ENCODE data around the gene FCAR. TPM values are rescaled to one million over a fixed set of nuclear protein-coding genes. Genes with fewer than 3 reads are reported as not detected.
"Not testable (repeated sequence)": the region's sequence is repeated elsewhere in the genome, so short reads cannot be mapped to it uniquely, and the experiment has no call there.

The FCAR gene
- total RNA-seq (2021; fragmentation: NEBNext Ultra II Directional; extraction: Animal tissue kit (Norgen Biotek cat#: 25700)) = not detected
- long read RNA-seq = 0 reads

DNA sequence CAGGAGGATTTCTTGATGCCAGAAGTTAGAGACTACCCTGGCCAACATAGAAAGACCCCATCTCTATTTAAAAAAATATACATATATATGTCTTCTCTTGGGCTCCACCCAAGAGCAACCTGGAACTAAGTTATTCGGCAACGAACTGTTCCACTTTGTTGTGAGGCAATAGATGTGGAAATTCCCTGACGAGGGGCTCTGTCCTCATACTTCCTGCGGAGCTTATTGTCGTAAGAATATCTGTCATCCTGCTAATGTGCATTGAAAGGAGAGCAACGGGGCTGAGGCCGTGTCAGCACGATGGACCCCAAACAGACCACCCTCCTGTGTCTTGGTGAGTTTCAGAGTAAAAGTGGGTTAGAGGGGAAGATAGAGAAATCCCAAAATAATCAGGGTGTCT lies at the start of gene FCAR:
Gene FCAR (plus strand): TSS at position 246 of the 400 bp plus-strand sequence. CDS start 55 bp downstream, at position 301.
- H3K4me3 Mint-ChIP-seq = no peak within 1 kb of the TSS
- DNase-seq = no peak
- peaks cover 9% of the 10 kb centered on the region for H3K36me3 Mint-ChIP-seq (ENCODE audit: low read depth)
- H3K27me3 Mint-ChIP-seq (ENCODE audit: insufficient read depth) = no peaks in the 10 kb centered on the region
- no peaks in the 10 kb centered on the region for H3K4me1 Mint-ChIP-seq (ENCODE audit: low read depth)
- no peak within 1 kb of the TSS for H3K27ac Mint-ChIP-seq
- TF ChIP-seq, protein P1, sequence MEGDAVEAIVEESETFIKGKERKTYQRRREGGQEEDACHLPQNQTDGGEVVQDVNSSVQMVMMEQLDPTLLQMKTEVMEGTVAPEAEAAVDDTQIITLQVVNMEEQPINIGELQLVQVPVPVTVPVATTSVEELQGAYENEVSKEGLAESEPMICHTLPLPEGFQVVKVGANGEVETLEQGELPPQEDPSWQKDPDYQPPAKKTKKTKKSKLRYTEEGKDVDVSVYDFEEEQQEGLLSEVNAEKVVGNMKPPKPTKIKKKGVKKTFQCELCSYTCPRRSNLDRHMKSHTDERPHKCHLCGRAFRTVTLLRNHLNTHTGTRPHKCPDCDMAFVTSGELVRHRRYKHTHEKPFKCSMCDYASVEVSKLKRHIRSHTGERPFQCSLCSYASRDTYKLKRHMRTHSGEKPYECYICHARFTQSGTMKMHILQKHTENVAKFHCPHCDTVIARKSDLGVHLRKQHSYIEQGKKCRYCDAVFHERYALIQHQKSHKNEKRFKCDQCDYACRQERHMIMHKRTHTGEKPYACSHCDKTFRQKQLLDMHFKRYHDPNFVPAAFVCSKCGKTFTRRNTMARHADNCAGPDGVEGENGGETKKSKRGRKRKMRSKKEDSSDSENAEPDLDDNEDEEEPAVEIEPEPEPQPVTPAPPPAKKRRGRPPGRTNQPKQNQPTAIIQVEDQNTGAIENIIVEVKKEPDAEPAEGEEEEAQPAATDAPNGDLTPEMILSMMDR (IDR thresholded peaks at IDR 0.05) = no peak
- H3K9me3 Mint-ChIP-seq = peaks cover 49% of the 10 kb centered on the region

DNA sequence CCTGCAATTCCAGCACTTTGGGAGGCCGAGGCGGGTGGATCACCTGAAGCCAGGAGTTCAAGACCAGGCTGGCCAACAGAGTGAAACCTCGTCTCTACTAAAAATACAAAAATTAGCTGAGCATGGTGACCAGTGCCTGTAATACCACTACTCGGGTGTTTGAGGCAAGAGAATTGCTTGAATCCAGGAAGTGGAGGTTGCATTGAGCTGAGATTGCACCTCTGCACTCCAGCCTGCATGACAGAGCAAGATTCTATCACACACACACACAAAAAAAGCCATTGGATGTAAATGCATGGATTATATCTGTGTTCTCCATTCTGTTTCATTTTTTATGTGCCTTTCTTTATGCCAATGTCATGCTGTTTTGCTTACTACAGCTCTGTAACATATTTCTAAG lies 49.6 kb upstream of the FCAR start:
- not testable (repeated sequence) for H3K4me1 Mint-ChIP-seq (ENCODE audit: low read depth); H3K36me3 Mint-ChIP-seq (ENCODE audit: low read depth); H3K27me3 Mint-ChIP-seq (ENCODE audit: insufficient read depth); H3K27ac Mint-ChIP-seq; H3K4me3 Mint-ChIP-seq; DNase-seq
- H3K9me3 Mint-ChIP-seq = peaks cover 25% of the 10 kb centered on the region

DNA sequence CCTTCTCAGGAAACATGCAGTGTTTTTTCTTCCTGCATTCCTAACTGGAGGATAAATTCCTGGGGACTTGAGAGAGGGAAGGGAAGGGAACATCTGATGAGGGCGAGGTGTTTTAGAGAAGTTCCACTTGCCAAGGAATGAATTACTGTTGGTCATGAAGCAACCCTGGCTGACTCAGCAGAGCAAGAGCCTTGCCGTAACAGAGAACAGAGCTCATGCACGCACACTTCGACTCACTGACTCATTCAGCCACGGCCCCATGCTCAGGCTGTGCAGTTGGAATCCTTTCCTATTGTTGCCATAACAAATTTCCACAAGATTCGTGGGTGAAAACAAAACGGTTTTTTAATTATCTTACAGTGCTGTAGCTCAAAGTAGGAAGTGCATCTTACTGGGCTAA lies 48.7 kb upstream of the FCAR start:
- not testable (repeated sequence) for H3K4me1 Mint-ChIP-seq (ENCODE audit: low read depth); H3K27me3 Mint-ChIP-seq (ENCODE audit: insufficient read depth); DNase-seq; H3K27ac Mint-ChIP-seq; H3K4me3 Mint-ChIP-seq
- Mint-ChIP-seq H3K36me3 (ENCODE audit: low read depth) (peaks cover 10% of the 10 kb centered on the region), H3K9me3 (peaks cover 31% of the 10 kb centered on the region)

DNA sequence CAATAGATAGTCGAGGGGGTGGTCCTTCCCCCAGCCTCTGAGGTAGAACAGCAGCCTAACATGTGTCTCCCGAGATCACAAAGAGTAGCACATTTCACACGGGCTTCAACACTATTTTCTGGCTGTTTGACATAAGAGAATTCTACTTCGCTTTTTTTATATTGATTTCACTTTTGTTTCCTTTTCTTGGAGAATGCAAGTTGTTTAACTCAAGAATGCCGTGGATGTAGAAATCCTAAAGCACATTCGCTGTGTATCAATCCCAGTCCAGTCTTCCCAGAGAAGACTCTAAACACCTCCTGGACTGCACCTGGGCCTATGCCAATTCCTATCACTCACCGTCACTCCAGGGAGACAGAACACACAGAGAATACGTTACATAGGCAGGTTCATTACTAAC lies 46.0 kb upstream of the FCAR start:
- peaks cover 39% of the 10 kb centered on the region for H3K9me3 Mint-ChIP-seq
- not testable (repeated sequence) for DNase-seq; H3K4me3 Mint-ChIP-seq; H3K4me1 Mint-ChIP-seq (ENCODE audit: low read depth); H3K27me3 Mint-ChIP-seq (ENCODE audit: insufficient read depth); H3K27ac Mint-ChIP-seq
- H3K36me3 Mint-ChIP-seq (ENCODE audit: low read depth) = peaks cover 15% of the 10 kb centered on the region

DNA sequence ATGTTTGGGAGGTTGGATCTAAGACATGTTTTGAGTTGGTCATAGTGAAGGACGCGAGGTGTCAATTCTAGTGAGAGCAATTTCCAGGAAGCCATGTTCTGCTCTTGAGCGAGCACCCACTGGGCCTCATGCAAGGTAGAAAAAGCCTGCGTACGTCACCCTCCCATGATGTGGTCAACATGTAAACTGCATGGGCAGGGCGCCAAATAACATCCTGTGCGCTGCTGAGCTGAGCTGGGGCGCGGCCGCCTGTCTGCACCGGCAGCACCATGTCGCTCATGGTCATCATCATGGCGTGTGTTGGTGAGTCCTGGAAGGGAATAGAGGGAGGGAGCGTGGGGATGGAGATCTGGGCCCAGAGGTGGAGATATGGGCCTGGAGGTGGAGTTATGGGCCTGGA lies 41.5 kb upstream of the FCAR start, which contains the start of gene KIR2DS4:
Gene KIR2DS4 (plus strand): TSS at position 181 of the 400 bp plus-strand sequence.
- not testable (repeated sequence) for H3K4me1 Mint-ChIP-seq (ENCODE audit: low read depth); H3K27me3 Mint-ChIP-seq (ENCODE audit: insufficient read depth); H3K36me3 Mint-ChIP-seq (ENCODE audit: low read depth); H3K4me3 Mint-ChIP-seq; DNase-seq; H3K27ac Mint-ChIP-seq
- peaks cover 44% of the 10 kb centered on the region for H3K9me3 Mint-ChIP-seq

DNA sequence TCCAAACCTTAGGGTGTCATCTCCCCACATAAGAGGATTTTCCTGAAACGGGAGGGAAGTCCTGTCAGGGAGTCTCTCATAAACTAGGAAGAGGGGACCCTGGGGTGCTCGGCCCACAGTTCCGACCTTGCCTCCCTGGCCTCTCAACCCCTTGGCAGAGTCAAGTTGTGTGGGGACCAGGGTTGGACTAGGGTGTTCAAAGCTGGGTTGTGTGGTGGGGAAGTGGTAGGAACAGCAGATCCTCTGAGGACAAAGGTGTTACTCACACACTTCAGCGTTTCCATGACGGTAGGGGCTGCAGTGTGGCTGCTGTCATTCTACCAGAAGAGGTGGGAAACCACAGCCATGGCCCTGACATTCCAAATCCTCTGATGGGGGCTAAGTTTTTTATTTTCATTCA lies 38.9 kb upstream of the FCAR start:
- not testable (repeated sequence) for H3K27ac Mint-ChIP-seq; DNase-seq; H3K36me3 Mint-ChIP-seq (ENCODE audit: low read depth); H3K4me3 Mint-ChIP-seq; H3K27me3 Mint-ChIP-seq (ENCODE audit: insufficient read depth); H3K4me1 Mint-ChIP-seq (ENCODE audit: low read depth)
- H3K9me3 Mint-ChIP-seq = peaks cover 44% of the 10 kb centered on the region

DNA sequence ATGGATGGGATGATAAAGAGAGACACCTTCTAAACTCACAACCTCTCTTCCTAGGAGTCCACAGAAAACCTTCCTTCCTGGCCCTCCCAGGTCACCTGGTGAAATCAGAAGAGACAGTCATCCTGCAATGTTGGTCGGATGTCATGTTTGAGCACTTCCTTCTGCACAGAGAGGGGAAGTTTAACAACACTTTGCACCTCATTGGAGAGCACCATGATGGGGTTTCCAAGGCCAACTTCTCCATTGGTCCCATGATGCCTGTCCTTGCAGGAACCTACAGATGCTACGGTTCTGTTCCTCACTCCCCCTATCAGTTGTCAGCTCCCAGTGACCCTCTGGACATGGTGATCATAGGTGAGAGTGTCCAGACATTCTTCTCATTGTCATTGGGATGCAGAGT lies 36.5 kb upstream of the FCAR start:
- not testable (repeated sequence) for H3K27me3 Mint-ChIP-seq (ENCODE audit: insufficient read depth); H3K4me1 Mint-ChIP-seq (ENCODE audit: low read depth); DNase-seq; H3K36me3 Mint-ChIP-seq (ENCODE audit: low read depth); H3K27ac Mint-ChIP-seq; H3K4me3 Mint-ChIP-seq
- peaks cover 41% of the 10 kb centered on the region for H3K9me3 Mint-ChIP-seq

DNA sequence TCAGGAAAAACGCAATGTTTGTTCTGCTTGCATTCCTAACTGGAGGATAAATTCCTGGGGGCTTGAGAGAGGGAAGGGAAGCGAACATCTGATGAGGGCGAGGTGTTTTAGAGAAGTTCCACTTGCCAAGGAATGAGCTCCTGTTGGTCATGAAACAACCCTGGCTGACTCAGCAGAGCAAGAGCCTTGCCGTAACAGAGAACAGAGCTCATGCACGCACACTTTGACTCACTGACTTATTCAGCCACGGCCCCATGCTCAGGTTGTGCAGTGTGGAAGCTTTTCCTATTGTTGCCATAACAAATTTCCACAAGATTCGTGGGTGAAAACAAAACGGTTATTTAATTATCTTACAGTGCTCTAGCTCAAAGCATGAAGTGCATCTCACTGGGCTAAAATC lies 30.9 kb upstream of the FCAR start:
- not testable (repeated sequence) for H3K4me1 Mint-ChIP-seq (ENCODE audit: low read depth); H3K36me3 Mint-ChIP-seq (ENCODE audit: low read depth); DNase-seq; H3K27ac Mint-ChIP-seq; H3K27me3 Mint-ChIP-seq (ENCODE audit: insufficient read depth); H3K4me3 Mint-ChIP-seq
- peaks cover 53% of the 10 kb centered on the region for H3K9me3 Mint-ChIP-seq

DNA sequence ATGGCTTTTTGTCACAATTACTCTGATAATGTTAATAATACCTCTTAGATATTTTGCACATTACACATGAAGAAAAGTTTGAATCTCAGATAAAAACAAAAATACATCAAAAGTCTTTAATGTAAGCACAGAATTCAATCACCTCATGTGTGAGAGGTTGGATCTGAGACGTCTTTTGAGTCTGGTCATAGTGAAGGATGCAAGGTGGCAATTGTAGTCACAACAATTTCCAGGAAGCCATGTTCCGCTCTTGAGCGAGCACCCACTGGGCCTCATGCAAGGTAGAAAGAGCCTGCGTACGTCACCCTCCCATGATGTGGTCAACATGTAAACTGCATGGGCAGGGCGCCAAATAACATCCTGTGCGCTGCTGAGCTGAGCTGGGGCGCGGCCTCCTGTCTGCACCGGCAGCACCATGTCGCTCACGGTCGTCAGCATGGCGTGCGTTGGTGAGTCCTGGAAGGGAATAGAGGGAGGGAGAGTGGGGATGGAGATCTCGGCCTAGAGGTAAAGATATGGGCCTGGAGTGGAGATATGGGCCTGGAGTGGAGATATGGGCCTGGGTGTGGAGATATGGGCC lies 23.9 kb upstream of the FCAR start, which contains the start of gene KIR3DL2:
Gene KIR3DL2 (plus strand): TSS at position 383 of the 580 bp plus-strand sequence. CDS start 33 bp downstream, at position 416.
- H3K9me3 Mint-ChIP-seq = peaks cover 85% of the 10 kb centered on the region
- not testable (repeated sequence) for H3K27me3 Mint-ChIP-seq (ENCODE audit: insufficient read depth); DNase-seq

DNA sequence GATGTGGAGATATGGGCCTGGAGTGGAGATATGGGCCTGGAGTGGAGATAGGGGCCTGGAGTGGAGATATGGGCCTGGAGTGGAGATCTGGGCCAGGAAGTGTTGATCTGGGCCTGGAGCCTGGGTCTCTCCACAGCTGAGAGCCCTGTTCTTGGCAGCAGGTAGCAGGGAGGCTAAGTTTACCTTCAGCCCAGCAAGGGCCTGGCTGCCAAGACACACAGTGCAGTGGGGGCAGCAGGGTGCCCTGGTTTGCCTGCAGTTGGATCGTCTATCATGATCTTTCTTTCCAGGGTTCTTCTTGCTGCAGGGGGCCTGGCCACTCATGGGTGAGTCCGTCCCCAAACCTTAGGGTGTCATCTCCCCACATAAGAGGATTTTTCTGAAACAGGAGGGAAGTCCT lies 23.1 kb upstream of the FCAR start:
- Mint-ChIP-seq H3K4me1 (ENCODE audit: low read depth) (no peaks in the 10 kb centered on the region), H3K4me3 (no peak overlapping the region), H3K27ac (no peak overlapping the region), H3K9me3 (peaks cover 86% of the 10 kb centered on the region), H3K36me3 (ENCODE audit: low read depth) (peaks cover 17% of the 10 kb centered on the region), H3K27me3 (ENCODE audit: insufficient read depth) (peaks cover 1% of the 10 kb centered on the region; the same call in 1 of the 2 replicates)
- DNase-seq = no peak
- TF ChIP-seq, protein P1 (IDR thresholded peaks at IDR 0.05) = no peak

More for the DNA sequence above, 23.9 kb upstream of the FCAR start, which contains the start of gene KIR3DL2:
- peaks cover 17% of the 10 kb centered on the region for H3K36me3 Mint-ChIP-seq (ENCODE audit: low read depth)
- H3K27ac Mint-ChIP-seq; H3K4me1 Mint-ChIP-seq (ENCODE audit: low read depth); H3K4me3 Mint-ChIP-seq: not testable (repeated sequence)

Data from HFFc6 (cell line).